ENCODE data around the gene DSTN. TPM values are rescaled to one million over a fixed set of nuclear protein-coding genes. Genes with fewer than 3 reads are reported as not detected.

The DSTN gene
- total RNA-seq, 1 experiment from 2014 or later, result 202 TPM

DNA sequence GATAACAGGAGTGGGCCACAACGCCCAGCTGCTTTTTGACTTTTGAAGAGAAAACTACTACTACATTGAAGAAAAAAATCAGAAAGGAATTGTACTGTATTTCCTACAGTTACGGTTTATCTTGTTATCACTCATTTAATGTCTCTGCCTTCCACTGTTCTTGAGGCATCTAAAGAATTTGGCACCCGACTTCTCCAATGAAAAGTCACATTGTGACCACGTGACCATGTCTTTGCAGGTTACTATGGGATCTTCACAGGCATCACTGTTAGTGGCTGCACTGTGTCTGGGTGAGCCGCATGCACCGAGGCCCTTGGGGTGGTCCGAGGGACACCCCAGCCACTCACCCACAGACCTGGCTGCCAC is 85.4 kb downstream of the DSTN start:
- intact Hi-C loops (cut with micrococcal nuclease), result loop anchor here (1.0 to 5.0 kb wide), 3 partner anchors 244 to 342 kb away; no protein-coding TSS in a partner anchor
- H3K27ac ChIP-seq (ENCODE audit: low read depth, low read length), result no peak overlapping the region
- H3K9me3 ChIP-seq (ENCODE audit: control insufficient read depth in 1 of 2, insufficient read depth in 1 of 2, low read depth in 1 of 2, low read length in 2 of 2), result peaks cover 8 to 10% of the 10 kb centered on the region in 2 experiments; a peak in 1 of 4 replicates
- no peak overlapping the region for H3K9ac ChIP-seq (ENCODE audit: low read length)
- ChIA-PET CTCF (interaction anchor here (0.8 to 1.8 kb wide), 7 partner anchors 10 to 284 kb away, joined by 3 to 9 read pairs (median 4); partner anchors contain the start of gene RRBP1), POLR2A (no interaction called here), RAD21 (ENCODE audit: low non-redundant PET in 1 of 2, low total read pairs in 2 of 2, uncharacterized antibody in 2 of 2, unreplicated experiment in 2 of 2) (interaction anchor here in 1 of 2 experiments (0.7 kb wide), 1 partner anchor 234 kb away, joined by 3 read pairs; no protein-coding TSS in a partner anchor)
- no TSS peak for BruUV-seq (replicated peaks)
- no peak overlapping the region for H2AFZ ChIP-seq (ENCODE audit: low read depth, low read length, poor library complexity, severe bottlenecking)
- H3K36me3 ChIP-seq (ENCODE audit: control insufficient read depth in 1 of 2, insufficient read depth in 2 of 2, low read length in 2 of 2), result peaks cover 16 to 29% of the 10 kb centered on the region in 2 experiments
- peaks cover 0 to 18% of the 10 kb centered on the region in 2 experiments; a peak in 2 of 4 replicates for H3K4me1 ChIP-seq (ENCODE audit: control insufficient read depth in 1 of 2, insufficient read depth in 2 of 2, low read length in 2 of 2)
- TF ChIP-seq SP1 (IDR thresholded peaks at IDR 0.05; ENCODE audit: low read depth), result no peak
- no peak for TF ChIP-seq POLR2AphosphoS5 (IDR thresholded peaks at IDR 0.05; ENCODE audit: low read depth, low read length)
- TF ChIP-seq, protein P1, sequence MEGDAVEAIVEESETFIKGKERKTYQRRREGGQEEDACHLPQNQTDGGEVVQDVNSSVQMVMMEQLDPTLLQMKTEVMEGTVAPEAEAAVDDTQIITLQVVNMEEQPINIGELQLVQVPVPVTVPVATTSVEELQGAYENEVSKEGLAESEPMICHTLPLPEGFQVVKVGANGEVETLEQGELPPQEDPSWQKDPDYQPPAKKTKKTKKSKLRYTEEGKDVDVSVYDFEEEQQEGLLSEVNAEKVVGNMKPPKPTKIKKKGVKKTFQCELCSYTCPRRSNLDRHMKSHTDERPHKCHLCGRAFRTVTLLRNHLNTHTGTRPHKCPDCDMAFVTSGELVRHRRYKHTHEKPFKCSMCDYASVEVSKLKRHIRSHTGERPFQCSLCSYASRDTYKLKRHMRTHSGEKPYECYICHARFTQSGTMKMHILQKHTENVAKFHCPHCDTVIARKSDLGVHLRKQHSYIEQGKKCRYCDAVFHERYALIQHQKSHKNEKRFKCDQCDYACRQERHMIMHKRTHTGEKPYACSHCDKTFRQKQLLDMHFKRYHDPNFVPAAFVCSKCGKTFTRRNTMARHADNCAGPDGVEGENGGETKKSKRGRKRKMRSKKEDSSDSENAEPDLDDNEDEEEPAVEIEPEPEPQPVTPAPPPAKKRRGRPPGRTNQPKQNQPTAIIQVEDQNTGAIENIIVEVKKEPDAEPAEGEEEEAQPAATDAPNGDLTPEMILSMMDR (IDR thresholded peaks at IDR 0.05 in 2 of 3, conservative IDR thresholded peaks at IDR 0.05 in 1 of 3; ENCODE audit: borderline replicate concordance in 1 of 3, insufficient read depth in 1 of 3, low read depth in 2 of 3, low read length in 2 of 3), result peak in 2 of 3 experiments; percentile 7 to 34; a peak in 1 of 6 replicates
- TF ChIP-seq, protein P2, sequence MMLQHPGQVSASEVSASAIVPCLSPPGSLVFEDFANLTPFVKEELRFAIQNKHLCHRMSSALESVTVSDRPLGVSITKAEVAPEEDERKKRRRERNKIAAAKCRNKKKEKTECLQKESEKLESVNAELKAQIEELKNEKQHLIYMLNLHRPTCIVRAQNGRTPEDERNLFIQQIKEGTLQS (IDR thresholded peaks at IDR 0.05), result no peak
- TF ChIP-seq TCF7L2 (IDR thresholded peaks at IDR 0.05; ENCODE audit: borderline replicate concordance, extremely low read depth, insufficient read depth, insufficient read length), result no peak
- H3K9me2 ChIP-seq (ENCODE audit: insufficient read depth), result no peaks in the 10 kb centered on the region
- no peak overlapping the region for H3K4me3 ChIP-seq (replicated peaks in 1 of 2; ENCODE audit: low read depth in 1 of 2, low read length in 2 of 2)
- H3K4me2 ChIP-seq (ENCODE audit: low read length), result no peak overlapping the region
- ATAC-seq (peak; percentile 48; the same call in 1 of the 2 replicates), DNase-seq (ENCODE audit: low read depth, low spot score) (no peak)
- no peaks in the 10 kb centered on the region for H3K27me3 ChIP-seq (ENCODE audit: insufficient read depth, low read length)
- no peaks in the 10 kb centered on the region; the same call in 1 of the 2 replicates for H4K20me1 ChIP-seq (ENCODE audit: insufficient read depth)
- H3K79me2 ChIP-seq (ENCODE audit: insufficient read depth, low read length), result peaks cover 80% of the 10 kb centered on the region
